GM11168 (cell line): ENCODE measurements around the gene RIMBP2.

Experiments used
- in situ Hi-C: fragments of 300-500 bp; cut with MboI; formaldehyde crosslinking; loops from one replicate; pipeline ENCODE4 v1.12.0; 2022; ENCODE audit warnings: low sequenced_read_pairs; ENCODE audit not compliant: unreplicated experiment

The RIMBP2 gene

DNA sequence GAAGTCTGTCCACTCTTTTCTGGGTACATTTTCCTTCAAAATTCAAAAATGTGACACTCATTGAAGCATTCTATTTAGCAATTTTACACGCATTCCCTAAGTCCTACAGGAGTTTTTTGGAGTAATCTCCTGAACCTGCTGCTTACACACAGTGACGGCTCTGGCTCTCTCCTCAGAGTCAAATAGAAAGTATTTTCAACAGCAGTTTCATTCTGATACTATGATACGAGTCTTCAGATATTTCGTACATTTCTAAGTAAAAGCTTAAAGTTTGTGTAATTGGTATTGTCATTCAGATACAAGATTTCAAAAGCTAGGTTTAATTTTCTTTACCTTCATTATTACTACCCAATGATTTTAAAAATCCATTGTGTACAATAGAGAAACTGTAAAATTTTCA lies 342.0 kb downstream of the RIMBP2 start:
- in situ Hi-C loops, result no loop called here

- in situ Hi-C loops, result no loop called here
These were observed 343.2 kb downstream of the RIMBP2 start for GRCh38 chr12:130372936-130373335.

- in situ Hi-C loops, result no loop called here
These were observed 344.8 kb downstream of the RIMBP2 start for GRCh38 chr12:130371296-130371695.

GRCh38 chr12:130369816-130370215 lies 346.3 kb downstream of the RIMBP2 start:
- in situ Hi-C loops, result no loop called here

DNA sequence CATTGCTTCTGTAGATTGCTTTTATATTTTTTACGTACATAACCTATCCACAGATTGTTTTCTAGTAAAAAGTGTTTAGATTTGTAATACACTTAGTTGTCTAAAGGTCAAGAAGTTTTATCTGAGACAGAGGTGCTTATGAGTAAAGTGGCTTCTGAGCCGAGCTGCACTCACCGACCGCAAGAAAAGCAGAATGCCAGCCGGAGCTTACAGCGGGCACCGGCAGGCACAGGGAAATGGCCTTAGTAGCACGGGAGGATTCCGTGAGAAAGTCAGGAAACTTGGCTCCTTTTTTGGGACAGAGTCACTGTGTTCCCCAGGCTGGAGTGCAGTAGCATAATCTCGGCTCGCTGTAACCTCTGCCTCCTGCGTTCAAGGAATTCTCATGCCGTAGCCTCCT lies 348.6 kb downstream of the RIMBP2 start:
- in situ Hi-C loops, result no loop called here

DNA sequence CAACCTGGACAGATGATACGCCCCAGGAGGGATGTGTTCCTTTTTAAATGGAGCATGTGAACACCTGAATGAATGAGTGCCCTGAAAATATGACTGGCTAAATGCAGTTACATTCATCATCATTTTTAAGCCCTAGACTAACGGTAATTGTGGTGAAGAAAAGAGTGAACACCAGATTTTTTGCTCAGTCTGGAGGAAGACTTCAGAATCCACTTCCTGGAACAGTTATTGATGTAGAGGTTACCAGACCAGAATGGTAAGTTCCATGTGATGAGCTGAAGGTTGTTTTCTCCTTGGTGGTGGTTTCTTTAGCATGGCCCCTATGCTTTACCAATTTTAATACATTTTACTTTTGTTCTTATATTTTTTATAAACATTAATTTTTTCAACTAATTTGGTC lies 349.1 kb downstream of the RIMBP2 start:
- in situ Hi-C loops, result no loop called here

- in situ Hi-C loops, result no loop called here
These were observed 349.9 kb downstream of the RIMBP2 start for GRCh38 chr12:130366159-130366558.

DNA sequence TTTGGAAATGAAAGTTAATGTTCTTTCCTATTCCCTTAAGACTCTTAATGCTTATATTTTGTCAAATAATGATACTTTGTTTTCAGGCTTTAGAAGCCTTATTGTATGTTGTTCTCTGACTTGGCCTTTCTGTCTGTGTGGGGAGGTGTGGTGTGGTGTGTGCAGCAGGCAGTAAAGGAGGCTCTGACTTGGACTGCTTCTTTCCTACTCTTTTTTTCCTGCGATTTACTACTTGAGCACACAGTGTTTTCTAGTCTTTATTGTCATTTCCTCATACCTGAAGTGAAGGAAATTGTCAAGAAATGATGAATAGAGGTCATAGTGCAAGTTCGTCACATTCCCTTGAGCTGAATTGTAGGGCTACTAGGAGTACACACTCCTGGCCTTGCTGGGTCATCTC lies 351.5 kb downstream of the RIMBP2 start:
- in situ Hi-C loops, result no loop called here

GRCh38 chr12:130362060-130362459 lies 354.0 kb downstream of the RIMBP2 start:
- in situ Hi-C loops, result no loop called here

DNA sequence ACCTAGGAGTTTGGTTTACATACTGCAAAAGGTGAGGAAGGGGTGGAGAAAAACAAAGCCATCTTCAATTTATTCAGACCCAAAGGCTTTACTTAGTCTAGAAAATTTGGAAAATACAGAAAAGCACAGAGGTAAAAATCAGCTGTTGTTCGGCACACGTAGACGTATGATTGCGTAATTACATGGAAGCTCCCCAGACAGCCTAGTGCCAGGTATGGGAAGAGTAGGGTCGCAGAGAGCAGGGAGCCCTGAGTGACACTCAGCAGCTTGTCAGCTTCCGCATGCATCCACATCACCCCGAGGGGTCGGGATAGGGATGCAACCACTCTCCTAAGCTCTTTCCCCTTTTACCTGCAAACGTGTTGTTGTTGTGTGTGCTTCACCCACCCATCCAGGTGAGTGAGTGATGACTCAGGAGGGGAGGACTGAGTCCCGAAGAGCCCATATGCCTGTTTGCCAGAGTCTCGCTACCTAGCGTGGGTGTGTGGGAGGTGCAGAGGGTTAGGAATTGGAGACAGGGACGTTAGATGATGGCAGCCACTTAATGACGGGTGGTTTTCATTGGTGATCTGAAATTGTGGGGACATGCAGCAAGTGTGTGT lies 358.3 kb downstream of the RIMBP2 start:
- in situ Hi-C loops, result no loop called here

DNA sequence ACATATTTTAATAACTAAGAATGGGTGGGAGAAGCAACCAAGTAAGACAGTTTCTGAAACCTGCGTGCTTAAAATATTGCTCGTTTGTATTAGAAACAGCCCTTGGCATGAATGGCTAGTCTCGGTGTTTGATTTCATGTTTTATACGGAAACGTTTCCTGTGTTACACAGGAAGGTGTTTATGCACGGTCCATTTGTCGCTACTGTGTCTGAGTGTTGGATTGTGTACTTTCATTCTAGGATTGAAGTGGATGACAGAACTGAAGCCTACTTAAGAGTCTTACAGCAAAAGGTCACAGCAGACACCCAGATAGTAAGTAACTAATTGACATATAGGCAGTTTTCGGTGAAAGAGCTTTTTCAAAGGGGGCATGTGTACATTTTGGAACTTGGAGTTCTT lies 358.9 kb downstream of the RIMBP2 start:
- in situ Hi-C loops, result no loop called here

GRCh38 chr12:130356222-130356621 lies 359.9 kb downstream of the RIMBP2 start:
- in situ Hi-C loops, result no loop called here

DNA sequence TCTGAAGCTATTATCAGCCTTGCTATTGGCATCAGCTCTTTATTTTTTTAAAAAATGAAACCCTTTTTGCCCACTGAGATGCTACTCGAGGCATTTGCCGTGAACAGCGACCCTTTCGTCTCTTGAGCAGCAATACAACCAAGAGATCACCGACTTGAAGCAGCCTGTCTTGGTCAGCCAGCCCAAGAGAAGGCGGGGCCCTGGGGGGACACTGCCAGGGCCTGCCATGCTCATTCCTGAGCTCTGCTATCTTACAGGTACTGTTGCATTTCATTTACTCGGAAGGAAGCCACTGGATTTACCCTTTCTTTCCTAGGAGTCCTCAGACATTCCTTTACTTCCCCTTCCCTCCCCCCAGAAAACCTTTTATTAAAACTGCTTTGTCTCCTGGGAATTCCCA lies 361.7 kb downstream of the RIMBP2 start:
- in situ Hi-C loops, result no loop called here

- in situ Hi-C loops, result no loop called here
These were observed 363.0 kb downstream of the RIMBP2 start for GRCh38 chr12:130353081-130353480.

DNA sequence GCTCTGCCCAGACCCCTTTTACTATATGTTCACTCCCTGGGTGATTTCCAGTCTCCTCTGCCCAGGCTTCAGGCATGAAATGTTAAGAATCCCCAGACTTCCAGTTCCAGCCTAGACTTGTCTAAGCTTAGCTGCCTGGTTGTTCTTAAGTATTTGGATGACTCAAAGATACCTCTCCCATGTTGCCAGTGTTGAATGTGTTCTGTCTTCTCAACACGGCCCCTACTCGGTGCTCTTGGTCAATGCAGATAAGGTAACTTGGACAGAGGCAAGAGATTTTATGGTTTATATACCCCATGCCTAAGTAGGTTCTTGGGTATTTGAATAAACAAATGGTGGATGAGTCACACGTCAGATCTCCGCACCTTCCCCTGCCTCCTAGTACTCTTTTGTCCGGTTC lies 364.8 kb downstream of the RIMBP2 start:
- in situ Hi-C loops, result no loop called here

GRCh38 chr12:130350715-130351114 lies 365.4 kb downstream of the RIMBP2 start:
- in situ Hi-C loops, result no loop called here

DNA sequence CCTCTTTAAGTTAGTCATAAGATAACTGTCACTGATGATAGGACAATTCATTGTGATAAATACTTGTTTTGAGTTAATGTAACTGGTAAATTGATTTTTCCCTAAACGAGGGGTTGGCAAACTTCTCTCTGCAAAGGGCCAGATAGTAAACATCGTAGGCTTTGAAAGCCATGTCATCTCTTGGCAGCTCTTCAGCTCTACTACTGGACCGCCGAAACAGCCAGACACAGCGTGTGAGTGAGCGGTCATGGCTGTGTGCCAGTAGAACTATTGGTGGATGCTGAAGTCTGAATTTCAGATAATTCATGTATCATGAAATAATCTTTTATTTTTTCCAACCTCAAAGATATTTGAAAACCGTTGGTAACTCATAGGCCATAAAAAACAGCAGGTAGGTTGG lies 368.5 kb downstream of the RIMBP2 start:
- in situ Hi-C loops, result loop anchor here (10.0 kb wide), 1 partner anchor 293 kb away; no protein-coding TSS in a partner anchor
